ENCODE results near the gene ALDH1L1. TPM values are rescaled to one million over a fixed set of nuclear protein-coding genes. Genes with fewer than 3 reads are reported as not detected.

Gene ALDH1L1
- total RNA-seq, 1 experiment from 2014 or later, result not detected

DNA sequence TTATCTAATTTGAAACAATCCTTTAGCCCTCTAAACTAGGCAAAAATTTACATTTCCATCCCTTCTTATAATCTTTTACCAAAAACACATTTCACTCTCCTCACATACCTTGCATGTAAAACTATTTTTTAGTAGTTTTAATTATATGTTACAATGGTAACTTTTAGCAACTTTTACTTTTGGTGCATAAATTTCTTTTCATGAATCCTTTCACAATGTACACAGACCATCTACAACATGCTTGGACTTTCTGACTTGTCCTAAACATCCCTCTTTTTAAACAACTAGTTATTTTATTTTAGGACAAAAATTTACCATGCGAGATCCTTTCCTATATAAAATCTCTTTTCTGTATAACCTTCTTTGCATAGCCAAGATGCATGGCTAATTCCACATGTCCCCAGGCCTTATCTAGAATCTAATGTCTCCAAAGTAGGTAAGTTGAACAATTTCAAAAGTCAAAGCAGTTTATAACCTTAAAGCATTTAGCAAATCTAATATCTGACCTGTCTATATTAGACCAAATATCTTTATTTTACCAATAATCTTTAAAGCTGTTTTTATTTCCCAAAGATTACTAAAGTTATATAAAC lies 14.4 kb upstream of the ALDH1L1 start:
- DNase-seq (ENCODE audit: low read depth), result peak; percentile 29

DNA sequence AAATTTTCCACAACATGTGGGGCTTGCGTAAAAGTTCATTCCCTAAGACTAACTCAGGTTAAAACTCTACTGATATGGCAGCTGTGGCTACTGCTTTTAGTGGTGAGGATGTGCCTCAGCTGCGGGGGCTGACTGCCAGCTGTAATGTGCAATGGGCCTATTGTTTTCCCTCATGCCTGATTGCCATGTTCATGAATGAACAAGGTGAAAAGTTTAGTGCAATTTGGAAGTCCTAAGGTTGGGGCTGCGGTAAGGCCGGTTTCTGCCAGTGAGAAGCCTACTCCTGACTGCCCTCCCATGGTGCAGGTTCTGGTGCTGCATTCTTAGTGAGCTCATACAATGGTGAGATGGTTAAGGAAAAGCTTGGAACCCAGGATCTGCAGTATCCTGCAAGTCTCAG lies 10.9 kb upstream of the ALDH1L1 start:
- no peak for DNase-seq (ENCODE audit: low read depth)

DNA sequence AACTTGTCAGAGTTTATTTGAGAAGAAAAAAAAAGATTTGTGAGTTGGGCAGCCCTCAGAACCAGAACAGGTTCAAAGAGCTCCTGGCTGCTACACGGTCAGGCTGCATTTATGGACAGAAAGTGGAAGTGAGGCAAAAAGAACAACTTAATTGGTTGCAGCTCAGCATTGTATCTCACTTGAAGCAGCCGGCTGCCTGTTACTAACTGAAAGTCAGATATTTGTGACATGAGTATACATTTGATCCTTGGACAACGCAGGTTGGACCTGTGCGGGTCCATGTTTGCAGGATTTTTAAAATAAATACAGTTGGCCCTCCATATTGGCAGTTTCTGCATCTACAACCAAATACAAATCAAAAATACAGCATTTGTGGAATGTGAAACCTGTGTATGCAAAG lies 7.5 kb upstream of the ALDH1L1 start:
- no peak for DNase-seq (ENCODE audit: low read depth)

DNA sequence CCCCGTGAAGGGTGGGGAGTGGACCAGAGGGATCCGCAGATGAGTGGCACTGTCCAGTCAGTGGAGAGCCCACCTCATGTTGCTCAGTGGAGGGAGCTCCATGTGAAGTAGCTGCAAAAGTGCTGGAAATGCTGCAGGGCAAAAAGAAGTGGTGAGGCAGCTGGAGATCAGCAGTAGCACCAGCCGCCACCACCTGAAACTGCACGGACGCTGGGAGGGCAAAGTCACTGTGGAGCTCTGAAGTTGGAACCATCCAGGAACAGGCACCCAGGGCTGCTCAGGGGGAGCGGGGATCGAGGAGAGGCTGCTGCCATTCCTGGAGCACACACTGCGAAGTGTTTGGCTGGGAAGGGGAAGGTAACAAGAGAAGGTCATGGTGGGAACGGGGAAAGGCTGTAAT lies 6.4 kb upstream of the ALDH1L1 start:
- DNase-seq (ENCODE audit: low read depth), result no peak

DNA sequence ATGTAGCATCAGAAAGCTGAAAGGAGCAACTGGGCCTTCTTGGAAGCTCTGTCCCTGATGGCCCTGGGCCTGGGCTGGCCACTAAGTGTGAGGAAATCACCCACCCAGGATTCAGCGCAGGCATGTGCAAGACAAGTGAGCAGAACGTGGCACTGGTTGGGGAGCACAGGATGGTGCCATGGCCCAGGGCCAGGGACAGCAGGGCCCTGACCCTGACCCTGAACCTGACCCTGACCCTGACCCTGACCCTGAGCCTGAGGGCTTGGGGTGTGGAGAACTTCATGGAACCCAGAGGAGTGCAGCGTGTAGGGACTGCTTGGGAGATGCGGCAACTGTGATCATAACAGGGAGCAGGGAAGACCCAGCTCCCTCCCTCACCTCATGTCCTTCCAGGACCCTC lies 5.9 kb upstream of the ALDH1L1 start:
- no peak for DNase-seq (ENCODE audit: low read depth)

DNA sequence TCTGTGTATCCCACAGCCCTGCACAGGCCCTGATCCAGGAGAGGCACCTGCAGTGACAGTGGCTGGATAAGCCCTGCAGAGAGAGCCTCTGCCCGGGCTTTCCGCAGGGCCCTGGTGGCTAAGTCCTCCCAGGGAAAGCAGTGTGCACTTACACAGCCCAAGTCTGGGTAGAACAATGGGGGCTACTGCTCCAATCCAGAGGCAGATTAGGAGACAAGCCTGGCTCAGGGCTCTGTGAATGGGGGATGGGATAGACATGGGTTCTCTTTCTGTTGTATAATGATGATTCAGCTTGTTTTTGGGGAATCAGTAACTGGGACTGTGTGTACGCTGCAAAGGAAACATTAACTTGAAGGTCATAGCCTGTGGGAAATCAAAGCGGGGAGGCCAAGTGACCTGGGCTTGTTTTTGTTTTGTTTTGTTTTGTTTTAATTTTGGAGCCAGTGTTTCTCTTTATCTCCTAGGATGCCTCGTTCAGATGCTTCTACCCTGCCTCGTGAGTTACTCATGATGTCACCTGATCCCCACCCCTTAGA lies 4.1 kb upstream of the ALDH1L1 start:
- no peak for DNase-seq (ENCODE audit: low read depth)

DNA sequence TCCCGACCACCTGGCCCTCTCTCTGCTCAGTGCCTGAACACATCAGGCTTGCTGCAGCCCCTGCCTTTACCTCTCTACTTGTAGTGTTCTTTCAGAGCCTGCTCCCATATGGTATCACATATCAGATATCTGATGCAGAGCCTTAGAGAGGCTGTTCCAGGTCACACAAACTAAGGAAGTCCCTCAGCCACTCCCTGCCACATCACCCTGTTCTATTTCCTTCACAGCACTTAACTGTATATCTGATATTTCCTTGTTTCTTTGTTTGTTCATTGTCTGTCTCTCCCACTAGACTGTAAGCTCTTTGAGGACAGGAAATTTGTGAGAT lies 976 bp upstream of the ALDH1L1 start:
- DNase-seq (ENCODE audit: low read depth), result no peak

DNA sequence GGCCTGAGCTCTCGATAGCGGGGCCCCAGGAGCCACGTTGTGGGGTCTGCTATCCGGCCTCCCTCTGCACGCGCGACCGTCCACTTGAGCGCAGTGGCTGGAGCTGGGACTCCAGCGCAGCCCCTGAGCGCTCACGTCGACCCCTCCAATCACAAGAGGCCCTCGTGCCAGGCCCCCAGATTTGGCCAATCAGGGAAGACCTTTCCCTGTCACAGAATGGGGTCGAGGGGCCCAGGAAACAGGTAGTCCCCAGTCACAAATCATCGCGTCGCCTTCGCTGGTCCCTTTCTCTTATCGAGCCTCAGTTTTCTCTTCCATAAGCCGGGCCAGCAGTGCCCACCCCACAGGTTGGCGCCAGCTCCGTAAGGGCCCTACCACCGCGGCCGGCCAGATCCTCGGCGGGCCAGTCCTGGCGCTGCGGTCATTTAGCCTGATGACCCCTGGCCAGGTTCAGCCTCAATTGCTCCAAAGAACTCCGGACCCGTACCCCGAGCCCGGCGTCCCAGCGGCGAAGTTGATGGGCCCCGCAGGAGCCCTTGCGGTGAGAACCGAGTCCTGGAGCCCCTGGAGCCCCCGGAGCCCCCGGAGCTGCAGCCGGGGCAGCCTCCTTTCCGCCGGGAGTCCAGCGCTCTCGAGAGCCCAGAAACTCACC lies 435 bp downstream of the ALDH1L1 start:
- DNase-seq (ENCODE audit: low read depth), result no peak

DNA sequence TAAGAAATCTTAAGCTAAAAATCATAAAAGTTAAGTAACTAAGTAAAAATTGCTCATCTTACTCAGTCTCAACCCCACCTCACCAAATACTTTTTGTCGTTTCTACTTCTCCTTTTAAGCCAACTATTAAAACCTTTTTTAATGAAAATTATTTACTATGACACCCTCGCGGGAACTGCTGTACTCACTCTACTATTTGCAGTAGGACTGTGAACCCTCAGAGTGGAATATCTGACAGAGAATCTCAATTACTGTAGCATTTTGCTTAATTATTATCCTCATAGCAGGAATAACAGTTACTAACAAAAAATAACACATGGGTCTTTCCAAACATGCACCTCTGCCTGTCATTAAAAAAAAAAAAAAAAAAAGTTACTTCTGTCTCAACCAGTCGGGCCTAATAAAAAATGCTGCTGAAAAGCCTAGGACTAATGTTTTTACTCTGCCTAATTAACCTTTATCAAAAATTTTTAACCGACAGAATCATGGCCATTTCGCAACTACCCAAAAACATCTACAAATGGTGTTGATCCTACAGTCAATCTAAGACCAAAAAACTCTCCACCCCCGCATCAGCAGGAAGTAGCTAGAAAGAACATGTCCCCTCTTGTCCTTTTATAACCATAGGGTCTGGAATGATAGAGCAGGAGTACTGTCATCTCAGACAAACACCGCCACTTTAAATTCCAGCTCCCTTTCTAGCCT lies 10.2 kb downstream of the ALDH1L1 start:
- no peak for DNase-seq (ENCODE audit: low read depth)

DNA sequence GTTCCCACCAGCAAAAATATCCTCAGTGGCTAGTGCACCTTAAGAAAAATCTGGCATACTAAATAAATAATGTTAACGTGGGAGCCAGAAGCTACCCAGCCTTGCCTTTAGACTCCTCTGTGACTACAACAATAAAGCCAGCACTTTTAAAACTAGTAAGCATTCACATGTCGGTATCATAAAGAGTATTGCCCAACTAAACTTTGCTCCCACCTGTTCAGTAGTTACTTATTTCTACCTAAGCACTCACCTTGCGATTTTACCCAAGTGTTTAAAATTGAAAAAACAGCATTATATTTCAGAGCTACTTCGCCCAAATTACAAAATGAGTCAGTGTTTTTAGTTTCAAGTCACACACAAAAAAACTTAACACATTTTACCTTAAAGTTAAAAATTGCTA lies 12.8 kb downstream of the ALDH1L1 start:
- DNase-seq (ENCODE audit: low read depth), result no peak

DNA sequence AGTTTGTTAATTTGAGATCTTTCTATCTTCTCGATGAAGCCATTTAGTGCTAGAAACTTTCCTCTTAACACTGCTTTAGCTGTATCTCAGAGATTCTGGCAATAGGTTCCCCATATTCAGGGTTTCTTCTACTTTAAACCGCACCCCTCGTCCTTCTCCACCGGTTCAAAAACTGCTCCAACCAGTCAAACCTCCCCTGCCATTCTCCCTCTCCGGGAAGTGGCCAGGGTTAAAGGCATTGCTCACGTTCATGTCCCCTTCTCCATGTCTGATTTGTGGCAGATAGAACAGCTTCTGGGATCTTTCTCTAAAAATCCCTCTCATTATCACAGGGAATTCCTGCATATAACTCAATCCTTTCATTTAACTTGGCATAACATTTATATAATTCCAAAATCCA lies 14.4 kb downstream of the ALDH1L1 start:
- no peak for DNase-seq (ENCODE audit: low read depth)

DNA sequence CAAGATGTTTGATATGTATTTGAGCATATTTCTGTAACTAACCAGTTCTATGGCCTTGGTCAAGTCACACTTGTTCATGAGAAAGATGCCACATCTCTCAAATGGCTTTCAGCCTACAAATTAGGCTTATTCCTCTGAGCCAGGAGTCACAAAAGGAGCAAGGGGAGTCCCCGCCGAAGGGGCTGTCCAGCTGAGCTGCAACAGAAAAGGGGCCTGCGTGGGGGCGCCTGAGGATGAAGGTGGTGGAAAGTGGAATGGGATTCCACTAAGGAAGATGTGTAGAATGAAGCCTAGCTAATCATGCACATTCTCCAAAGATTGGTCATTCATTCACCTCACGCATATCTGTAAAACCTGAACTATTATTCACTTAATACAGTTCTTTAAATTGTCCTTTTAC lies 19.1 kb downstream of the ALDH1L1 start:
- DNase-seq (ENCODE audit: low read depth), result no peak

DNA sequence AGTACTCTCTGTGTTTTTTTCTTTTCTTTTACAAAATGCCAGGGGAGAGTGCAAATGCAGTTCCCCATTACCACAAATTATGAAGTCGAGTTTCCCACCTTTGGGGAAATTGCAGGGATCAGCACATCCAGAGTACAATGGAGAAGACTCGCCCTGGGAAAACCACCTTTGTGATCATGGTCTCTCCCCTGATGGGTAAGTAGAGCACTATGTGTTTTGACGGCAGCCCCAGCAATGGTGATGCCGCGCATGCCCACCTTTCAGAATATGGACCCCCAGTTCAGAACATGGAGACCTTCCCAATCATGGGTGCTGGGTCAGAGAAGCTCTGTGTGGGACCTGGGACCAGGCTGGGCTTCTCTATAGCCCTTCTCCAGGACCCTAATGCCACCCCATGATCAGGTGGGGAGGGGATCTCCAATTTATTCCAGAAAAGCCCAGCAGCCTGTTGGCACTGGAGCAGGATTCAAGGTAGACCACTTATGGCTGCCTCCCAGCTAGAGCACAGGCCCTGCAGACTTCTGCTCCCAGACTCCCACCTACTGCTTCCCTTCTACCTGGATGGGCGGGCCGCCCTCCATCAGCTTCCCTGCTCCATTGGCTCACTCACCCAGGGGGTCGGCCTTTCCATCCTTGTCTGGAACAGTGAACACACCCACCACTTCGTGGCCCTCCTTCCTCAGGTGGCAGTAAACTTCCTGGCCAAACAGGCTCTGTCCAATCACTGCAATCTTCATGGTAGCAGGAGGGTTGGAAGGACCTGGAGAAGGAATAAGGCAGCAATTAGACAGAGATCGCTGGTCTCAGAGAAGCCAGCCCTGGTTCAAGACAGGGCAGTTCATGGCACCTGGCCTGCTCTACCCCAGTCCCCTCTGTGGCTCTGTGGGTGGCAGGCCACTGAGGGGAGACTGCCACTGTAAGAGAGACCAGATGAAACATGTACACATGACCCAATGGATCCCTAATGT lies 19.9 kb downstream of the ALDH1L1 start:
- DNase-seq (ENCODE audit: low read depth), result no peak

DNA sequence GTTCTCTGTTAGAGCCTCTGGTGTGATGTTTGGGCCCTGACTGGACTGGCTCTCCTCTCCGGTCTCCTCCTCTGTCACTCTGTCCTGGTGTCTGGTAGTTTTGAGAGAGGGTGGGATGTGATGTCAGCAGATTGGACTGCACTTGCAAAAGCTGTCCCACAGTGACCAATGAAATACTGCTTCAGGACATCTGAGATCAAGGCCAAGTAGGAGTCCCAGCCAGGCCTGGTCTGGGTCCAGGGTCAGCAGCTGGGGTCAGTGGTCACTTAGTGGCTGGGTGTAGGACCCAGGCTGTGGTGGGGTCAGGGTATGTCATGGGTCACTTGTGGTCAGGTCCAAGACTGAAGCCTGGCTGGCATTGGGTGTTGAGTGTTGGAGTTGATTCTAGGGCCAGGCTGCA lies 20.9 kb downstream of the ALDH1L1 start:
- no peak for DNase-seq (ENCODE audit: low read depth)

DNA sequence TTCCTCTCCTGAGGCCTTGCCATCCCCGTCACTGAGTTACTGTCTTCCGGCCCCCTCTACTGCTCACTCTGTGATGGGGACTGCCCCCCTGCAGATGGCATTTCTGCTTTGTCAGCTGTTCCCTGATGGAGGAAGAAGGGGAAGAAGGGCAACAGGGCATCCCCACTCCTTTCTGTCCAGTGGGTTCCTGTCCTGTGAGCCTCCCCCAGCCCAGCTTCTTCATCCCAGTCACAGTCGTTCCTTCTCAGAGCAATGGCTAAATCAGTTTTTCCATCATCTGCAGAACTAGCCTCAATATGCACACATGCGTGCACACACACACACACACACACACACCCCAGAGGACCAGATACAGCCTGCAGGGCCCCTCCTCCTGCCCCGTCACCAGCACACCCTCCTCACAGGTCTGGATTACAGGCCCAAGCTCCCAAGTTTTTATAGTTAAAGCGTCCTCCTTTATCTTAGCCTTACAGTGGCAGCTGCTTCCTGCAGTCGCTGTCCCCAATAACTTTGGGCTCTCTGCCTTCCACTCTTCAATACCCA lies 21.4 kb downstream of the ALDH1L1 start:
- DNase-seq (ENCODE audit: low read depth), result no peak

DNA sequence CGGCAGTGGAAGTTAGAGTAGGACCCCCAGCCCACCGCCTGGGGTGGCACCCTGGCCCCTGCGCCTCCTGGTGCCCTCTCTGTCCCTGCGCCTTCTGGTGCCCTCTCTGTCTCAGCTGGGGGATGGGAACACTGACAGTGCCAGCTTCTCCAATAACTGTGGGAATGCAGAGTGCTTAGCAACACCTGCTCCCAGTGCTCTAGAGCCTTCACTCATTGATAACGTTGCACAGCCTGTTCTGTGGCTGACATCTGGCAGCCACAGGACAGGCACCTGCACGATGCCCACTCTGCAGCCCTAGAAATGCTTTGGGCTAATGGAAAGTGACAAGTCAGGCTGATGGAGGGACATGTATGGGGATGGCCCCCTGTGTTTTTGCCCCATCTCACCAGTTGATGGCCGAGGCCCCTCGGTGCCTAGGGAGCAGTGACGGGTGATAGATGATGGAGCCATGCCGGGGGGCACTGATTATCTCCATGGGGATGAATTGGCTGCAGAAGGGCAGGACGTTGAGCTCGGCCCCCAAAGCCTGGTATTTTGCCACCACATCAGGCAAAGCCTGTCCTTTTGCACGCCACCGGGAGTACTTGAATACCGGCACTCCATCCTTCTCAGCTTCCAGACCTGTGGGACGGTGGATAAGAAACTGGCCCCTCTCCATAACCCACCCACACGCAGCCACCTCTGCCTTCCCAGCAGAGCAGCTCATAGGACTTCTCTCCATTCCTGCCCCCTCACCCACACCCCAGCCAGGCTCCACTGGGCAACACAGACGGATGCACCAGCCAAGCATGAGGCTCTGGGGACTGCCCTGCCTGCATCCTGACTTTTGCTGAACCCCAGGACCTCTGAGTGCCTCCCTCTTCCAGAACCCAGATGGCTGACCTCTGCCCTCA lies 22.1 kb downstream of the ALDH1L1 start:
- DNase-seq (ENCODE audit: low read depth), result no peak

DNA sequence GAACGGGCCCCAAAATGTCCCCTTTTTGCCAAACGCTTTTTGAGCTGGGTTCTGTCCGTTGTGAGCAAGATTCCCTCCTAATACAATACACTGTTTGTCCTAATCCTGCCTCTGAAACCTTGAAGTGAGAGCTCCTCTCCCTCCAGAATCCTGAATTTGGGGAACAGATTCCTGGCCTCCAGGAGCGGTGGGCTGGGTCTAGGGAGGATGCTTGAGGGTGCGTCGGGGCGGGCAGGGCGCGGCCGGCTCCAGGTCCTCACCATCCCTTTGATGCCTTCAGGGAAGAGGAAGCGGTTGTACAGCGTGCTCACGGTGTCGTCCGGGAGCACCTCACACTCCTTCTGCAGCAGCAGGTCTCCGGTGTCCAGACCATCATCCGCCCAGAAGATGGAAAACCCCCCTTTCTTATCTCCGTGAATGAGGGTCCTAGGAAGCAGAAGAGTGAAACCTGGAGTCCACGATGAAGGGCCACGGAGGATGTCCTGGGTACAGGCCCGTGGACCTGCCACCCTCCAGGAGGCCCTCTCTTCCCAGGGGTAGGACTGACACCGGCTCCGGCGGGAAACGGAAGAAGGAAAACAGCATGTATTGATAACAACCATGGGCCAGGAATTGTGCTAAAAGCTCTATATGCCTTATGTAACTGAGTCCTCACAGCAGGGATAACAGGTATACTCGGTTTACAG lies 23.2 kb downstream of the ALDH1L1 start:
- DNase-seq (ENCODE audit: low read depth), result no peak

DNA sequence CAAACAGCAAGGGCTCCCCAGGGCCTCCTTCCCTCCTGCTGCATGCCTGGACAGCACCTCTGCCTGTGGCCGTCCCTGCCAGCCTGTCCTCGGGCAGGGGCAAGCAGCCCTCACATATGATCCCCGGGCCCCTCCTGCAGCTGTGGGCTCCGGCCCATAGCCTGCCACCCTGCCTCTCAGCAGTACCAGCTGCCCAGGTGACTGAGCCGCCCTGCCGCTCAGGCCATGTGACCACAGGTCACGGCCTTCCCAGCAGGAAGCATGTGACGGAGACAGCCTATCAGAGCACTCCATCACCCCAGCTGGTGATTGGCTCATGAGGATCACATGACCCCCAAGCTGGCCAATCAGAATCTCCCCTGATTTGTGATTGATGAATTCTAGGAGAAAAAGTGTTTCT lies 23.9 kb downstream of the ALDH1L1 start:
- DNase-seq (ENCODE audit: low read depth), result peak; percentile 10

DNA sequence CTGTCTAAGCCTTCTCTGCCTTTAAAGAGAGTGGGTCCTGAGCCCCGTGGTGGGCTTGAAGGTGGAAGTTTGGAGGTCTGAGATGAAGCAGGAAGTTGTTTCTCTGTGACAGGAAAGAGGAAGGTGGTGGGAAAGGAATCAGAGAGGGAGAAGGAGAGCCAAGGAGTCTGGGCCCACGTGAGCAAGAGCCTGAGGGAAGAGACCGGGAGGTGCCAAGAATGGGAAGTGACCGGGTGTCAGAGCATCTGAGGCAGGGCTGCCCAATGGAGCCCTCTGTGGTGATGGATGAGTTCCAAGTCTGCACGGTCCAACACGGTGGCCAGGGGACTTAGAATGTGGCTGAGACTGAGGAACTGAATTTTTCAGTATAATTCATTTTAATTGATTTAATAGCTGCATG lies 24.6 kb downstream of the ALDH1L1 start:
- DNase-seq (ENCODE audit: low read depth), result no peak

DNA sequence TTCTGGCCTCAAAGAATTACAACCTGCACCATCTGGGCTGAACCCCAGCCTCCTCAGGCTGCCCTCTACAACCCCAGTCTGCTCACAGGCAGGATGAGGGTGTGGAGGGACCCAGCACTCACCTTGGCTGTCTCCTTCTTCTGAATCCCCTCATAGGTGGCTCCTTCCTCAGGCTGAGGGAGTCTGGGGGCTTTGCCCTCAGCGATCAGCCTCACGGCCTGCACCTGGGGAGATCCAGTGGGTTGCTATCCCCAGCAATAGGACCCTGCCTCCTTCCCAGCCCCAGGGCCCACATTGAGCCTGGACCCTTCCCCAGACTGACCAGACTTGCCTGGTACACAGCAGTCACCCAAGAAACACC lies 25.1 kb downstream of the ALDH1L1 start:
- DNase-seq (ENCODE audit: low read depth), result no peak
